ENCODE data around the gene INPP5B.
A peak's percentile ranks its signal among the peaks of the same experiment; 100 is the strongest.

The INPP5B gene

GRCh38 chr1:37946703-37947360, at the start of gene INPP5B:
Gene INPP5B, minus strand, starts transcription at chr1:37947053. Its CDS starts 745 bp downstream, at chr1:37946308.
- DNase-seq (ENCODE audit: low read depth, low spot score), result peak; percentile 51

GRCh38 chr1:37995751-37996345, 49.0 kb upstream of the INPP5B start:
- ChIA-PET CTCF (interaction anchor here (0.9 to 16.5 kb wide), 6 partner anchors 13 to 838 kb away, joined by 3 to 398 read pairs (median 4); partner anchors contain the start of gene UTP11), POLR2A (interaction anchor here (0.7 to 2.1 kb wide), 3 partner anchors 8 to 17 kb away, joined by 3 to 7 read pairs (median 6); partner anchors contain the start of gene UTP11)
- H3K4me3 ChIP-seq (ENCODE audit: low read depth, low read length), result peak overlapping the region; percentile 53
- TF ChIP-seq, protein P1, sequence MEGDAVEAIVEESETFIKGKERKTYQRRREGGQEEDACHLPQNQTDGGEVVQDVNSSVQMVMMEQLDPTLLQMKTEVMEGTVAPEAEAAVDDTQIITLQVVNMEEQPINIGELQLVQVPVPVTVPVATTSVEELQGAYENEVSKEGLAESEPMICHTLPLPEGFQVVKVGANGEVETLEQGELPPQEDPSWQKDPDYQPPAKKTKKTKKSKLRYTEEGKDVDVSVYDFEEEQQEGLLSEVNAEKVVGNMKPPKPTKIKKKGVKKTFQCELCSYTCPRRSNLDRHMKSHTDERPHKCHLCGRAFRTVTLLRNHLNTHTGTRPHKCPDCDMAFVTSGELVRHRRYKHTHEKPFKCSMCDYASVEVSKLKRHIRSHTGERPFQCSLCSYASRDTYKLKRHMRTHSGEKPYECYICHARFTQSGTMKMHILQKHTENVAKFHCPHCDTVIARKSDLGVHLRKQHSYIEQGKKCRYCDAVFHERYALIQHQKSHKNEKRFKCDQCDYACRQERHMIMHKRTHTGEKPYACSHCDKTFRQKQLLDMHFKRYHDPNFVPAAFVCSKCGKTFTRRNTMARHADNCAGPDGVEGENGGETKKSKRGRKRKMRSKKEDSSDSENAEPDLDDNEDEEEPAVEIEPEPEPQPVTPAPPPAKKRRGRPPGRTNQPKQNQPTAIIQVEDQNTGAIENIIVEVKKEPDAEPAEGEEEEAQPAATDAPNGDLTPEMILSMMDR (IDR thresholded peaks at IDR 0.05; ENCODE audit: insufficient read depth, low read length, missing control alignments), result no peak
- no peak for DNase-seq (ENCODE audit: low read depth, low spot score)

More at GRCh38 chr1:37946703-37947360, at the start of gene INPP5B:
- ChIA-PET CTCF (interaction anchor here (1.3 to 1.4 kb wide), 2 partner anchors 12 to 71 kb away, joined by 4 read pairs; no protein-coding TSS in a partner anchor), POLR2A (interaction anchor here (0.6 kb wide), 2 partner anchors 15 to 73 kb away, joined by 3 read pairs; no protein-coding TSS in a partner anchor)
- H3K4me3 ChIP-seq (ENCODE audit: low read depth, low read length), result peak within 1 kb of the TSS; percentile 91
- TF ChIP-seq, protein P1 (IDR thresholded peaks at IDR 0.05; ENCODE audit: insufficient read depth, low read length, missing control alignments), result no peak

DNA sequence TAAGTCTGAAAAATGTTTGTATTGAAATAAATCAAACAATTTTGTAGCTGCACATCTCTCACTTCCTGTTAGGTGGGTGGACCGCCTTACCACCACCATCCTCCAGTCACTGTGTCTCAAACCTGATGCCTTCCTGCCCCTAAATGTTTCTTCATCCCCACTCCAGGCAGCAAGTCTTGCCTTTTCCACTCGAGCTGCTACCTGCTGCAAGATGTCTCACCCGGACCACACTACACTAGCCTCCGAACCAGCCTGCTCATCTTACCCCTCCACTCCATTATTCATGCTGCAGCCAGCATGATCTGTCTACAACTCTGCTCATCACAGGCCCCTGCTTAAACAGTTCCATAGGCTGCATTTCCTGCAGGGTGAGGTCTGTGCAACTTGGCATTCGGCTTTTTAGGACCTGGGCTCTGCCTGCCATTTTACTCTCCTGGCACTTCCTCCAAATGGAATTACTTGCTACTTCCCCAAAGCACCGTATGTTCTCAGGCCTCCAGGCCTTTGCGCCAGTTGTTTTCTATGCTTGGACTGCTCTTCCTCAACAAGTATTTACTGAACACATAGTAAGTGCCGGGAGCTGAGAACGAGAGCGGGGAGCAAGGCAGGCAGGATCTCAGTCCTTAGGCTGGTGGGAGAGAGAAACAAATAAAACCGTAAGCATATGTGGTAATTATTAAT, 48.2 kb upstream of the INPP5B start:
- ChIA-PET CTCF (interaction anchor here (0.9 to 16.5 kb wide), 4 partner anchors 18 to 837 kb away, joined by 3 to 398 read pairs (median 4); partner anchors contain the start of gene UTP11), POLR2A (interaction anchor here (2.1 kb wide), 1 partner anchor 9 kb away, joined by 6 read pairs; no protein-coding TSS in a partner anchor)
- no peak overlapping the region for H3K4me3 ChIP-seq (ENCODE audit: low read depth, low read length)
- DNase-seq (ENCODE audit: low read depth, low spot score), result no peak
- TF ChIP-seq, protein P1 (IDR thresholded peaks at IDR 0.05; ENCODE audit: insufficient read depth, low read length, missing control alignments), result no peak

- peak overlapping the region; percentile 100 for H3K4me3 ChIP-seq (ENCODE audit: low read depth, low read length)
- TF ChIP-seq, protein P1 (IDR thresholded peaks at IDR 0.05; ENCODE audit: insufficient read depth, low read length, missing control alignments), result no peak
- no peak for DNase-seq (ENCODE audit: low read depth, low spot score)
- ChIA-PET CTCF (interaction anchor here (0.6 to 16.5 kb wide), 15 partner anchors 10 to 846 kb away, joined by 3 to 398 read pairs (median 4); partner anchors contain the start of gene UTP11), POLR2A (interaction anchor here (0.5 to 1.6 kb wide), 5 partner anchors 11 to 60 kb away, joined by 3 to 6 read pairs (median 5); partner anchors contain the start of gene UTP11)
These were observed 42.6 kb upstream of the INPP5B start for GRCh38 chr1:37989361-37989930.

DNA sequence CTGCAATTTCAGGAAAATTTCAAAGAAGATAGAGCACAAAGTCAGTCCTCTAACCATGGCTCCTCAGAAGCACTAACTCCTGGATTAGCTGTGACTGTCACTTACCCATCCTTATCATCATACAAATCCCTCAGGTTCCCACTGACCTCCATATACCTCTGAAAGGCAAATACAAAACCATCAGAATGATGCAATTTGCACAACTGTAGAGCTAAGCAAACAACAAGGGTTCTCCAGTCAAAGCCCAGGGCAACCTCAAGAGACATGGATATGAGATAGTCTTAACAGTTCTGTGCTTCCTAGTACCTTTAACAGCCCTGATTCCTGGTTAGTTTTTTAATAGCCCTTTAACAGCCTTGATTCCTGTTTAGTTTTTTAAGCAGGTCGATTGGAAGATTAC, 40.8 kb upstream of the INPP5B start:
- CTCF ChIA-PET, result interaction anchor here (1.1 to 2.6 kb wide), 4 partner anchors 11 to 847 kb away, joined by 4 to 21 read pairs (median 6); no protein-coding TSS in a partner anchor
- H3K4me3 ChIP-seq (ENCODE audit: low read depth, low read length), result no peak overlapping the region
- no peak for DNase-seq (ENCODE audit: low read depth, low spot score)
- TF ChIP-seq, protein P1 (IDR thresholded peaks at IDR 0.05; ENCODE audit: insufficient read depth, low read length, missing control alignments), result no peak
- POLR2A ChIA-PET, result no interaction called here

All from AG04449 (cell line).